NB4 (cell line): Measurements from ENCODE around the gene FNDC4.
"Not testable (repeated sequence)": the region's sequence is repeated elsewhere in the genome, so short reads cannot be mapped to it uniquely, and the experiment has no call there.

Experiments
- DNase-seq: peaks from one replicate; pipeline ENCODE4 v3.0.0; 2010; ENCODE audit warnings: low read depth
- H3K4me3 ChIP-seq: one replicate; pipeline ENCODE4 v1.5.1; 2011; ENCODE audit warnings: mild to moderate bottlenecking, low read depth, low read length, moderate library complexity
- MYC ChIP-seq: IDR thresholded peaks from 2 replicates; pipeline ENCODE4 v1.6.1; 2011; ENCODE audit warnings: low read depth, low read length
- POLR2A ChIP-seq: IDR thresholded peaks from 2 replicates; pipeline ENCODE4 v1.6.1; 2011; ENCODE audit warnings: mild to moderate bottlenecking; ENCODE audit not compliant: insufficient read length; ENCODE audit errors: extremely low read depth
- TF ChIP-seq, protein P1 (sequence below): IDR thresholded peaks from 2 replicates; pipeline ENCODE4 v1.6.1; 2011; ENCODE audit warnings: low read depth, low read length
- TF ChIP-seq, protein P2 (sequence below): IDR thresholded peaks from one replicate; pipeline ENCODE4 v1.5.1; 2012; ENCODE audit warnings: low read depth, low read length

FNDC4 gene, protein sequence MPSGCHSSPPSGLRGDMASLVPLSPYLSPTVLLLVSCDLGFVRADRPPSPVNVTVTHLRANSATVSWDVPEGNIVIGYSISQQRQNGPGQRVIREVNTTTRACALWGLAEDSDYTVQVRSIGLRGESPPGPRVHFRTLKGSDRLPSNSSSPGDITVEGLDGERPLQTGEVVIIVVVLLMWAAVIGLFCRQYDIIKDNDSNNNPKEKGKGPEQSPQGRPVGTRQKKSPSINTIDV

DNA sequence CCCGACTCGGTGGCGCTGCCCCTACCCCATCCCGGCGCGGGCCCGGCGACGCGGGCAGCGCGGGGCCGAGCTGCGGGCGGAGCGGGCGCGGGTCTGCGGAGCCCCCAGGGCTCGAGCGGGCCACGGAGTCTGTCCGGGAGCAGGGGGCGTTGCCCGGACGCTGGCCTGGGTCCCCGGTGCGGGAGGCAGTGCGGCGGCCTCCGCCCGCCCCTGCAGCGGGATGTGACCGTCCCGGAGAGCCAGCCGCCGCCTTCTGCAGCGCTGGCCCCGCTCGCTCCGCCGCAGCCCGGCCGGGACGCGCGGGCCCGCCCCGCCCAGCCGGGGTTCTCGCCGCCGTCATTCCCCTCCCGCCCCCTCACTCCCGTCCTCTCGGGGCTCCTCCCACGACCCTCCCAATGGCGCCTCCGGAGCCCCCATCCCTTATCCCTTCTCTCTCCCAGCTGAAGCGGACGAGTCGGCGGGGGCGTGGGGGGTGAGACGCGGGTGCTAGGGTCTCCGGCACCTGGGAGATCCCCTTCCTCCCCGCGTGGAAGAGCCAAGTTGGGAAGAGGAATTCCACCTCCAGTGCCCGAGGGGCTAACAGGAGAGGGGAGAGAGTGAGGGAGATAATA, at the start of gene FNDC4:
FNDC4 (minus strand) TSS at position 257 of the 611 bp plus-strand sequence. CDS start 521 bp downstream, outside the sequence.
- DNase-seq = peak; percentile 20
- TF ChIP-seq POLR2A (no peak), MYC (no peak)
- TF ChIP-seq, protein P1, sequence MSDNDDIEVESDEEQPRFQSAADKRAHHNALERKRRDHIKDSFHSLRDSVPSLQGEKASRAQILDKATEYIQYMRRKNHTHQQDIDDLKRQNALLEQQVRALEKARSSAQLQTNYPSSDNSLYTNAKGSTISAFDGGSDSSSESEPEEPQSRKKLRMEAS = no peak
- TF ChIP-seq, protein P2, sequence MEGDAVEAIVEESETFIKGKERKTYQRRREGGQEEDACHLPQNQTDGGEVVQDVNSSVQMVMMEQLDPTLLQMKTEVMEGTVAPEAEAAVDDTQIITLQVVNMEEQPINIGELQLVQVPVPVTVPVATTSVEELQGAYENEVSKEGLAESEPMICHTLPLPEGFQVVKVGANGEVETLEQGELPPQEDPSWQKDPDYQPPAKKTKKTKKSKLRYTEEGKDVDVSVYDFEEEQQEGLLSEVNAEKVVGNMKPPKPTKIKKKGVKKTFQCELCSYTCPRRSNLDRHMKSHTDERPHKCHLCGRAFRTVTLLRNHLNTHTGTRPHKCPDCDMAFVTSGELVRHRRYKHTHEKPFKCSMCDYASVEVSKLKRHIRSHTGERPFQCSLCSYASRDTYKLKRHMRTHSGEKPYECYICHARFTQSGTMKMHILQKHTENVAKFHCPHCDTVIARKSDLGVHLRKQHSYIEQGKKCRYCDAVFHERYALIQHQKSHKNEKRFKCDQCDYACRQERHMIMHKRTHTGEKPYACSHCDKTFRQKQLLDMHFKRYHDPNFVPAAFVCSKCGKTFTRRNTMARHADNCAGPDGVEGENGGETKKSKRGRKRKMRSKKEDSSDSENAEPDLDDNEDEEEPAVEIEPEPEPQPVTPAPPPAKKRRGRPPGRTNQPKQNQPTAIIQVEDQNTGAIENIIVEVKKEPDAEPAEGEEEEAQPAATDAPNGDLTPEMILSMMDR = no peak
- H3K4me3 ChIP-seq = no peak within 1 kb of the TSS

DNA sequence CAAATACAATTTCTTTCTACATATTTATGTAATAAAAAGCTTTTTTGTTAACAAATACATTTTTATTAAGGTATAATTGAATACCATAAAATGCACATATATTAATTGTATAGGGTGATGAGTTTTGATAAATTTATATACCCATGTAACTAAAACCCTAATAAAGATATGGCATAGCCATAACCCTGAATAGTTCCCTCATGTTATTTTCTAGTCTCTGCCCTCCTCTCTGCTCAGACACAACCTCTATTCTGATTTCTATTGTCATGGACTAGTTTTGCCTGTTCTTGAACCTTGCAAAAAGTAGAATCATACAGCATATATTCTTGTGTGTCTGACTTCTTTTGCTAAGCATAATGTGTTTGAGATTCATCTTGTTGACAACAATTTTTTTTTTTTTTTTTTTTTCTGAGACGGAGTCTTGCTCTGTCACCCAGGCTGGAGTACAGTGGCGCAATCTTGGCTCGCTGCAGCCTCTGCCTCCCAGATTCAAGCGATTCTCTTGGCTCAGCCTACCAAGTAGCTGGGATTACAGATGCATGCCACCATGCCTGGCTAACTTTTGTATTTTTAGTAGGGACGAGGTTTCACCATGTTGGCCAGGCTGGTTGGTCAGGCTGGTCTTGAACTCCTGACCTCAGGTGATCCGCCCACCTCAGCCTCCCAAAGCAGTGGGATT, 49.3 kb upstream of the FNDC4 start:
- no peak overlapping the region for H3K4me3 ChIP-seq
- TF ChIP-seq, protein P2 = no peak
- TF ChIP-seq POLR2A (no peak), MYC (no peak)
- TF ChIP-seq, protein P1 = no peak
- DNase-seq = no peak

GRCh38 chr2:27539649-27540048, 44.6 kb upstream of the FNDC4 start:
- DNase-seq, H3K4me3 ChIP-seq: not testable (repeated sequence)

DNA sequence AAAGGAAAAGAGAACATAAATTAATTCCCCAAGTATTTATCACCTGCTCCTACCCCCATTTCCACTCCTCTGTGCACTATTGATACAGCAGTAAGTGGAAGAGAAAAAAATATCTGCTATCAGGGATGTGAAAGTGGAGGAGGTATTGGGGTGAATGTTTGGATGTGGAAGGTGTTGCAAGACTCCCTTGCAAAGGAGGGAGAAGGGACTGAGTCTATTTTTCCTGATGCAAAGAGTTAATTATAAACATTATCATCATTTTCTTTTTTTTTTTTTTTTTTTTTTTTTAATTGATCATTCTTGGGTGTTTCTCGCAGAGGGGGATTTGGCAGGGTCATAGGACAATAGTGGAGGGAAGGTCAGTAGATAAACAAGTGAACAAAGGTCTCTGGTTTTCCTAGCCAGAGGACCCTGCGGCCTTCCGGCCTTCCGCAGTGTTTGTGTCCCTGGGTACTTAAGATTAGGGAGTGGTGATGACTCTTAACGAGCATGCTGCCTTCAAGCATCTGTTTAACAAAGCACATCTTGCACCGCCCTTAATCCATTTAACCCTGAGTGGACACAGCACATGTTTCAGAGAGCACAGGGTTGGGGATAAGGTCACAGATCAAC, 43.9 kb upstream of the FNDC4 start:
- H3K4me3 ChIP-seq, DNase-seq: not testable (repeated sequence)

- DNase-seq = no peak
- TF ChIP-seq MYC (no peak), POLR2A (no peak)
- TF ChIP-seq, protein P2 = no peak
- TF ChIP-seq, protein P1 = no peak
- H3K4me3 ChIP-seq = no peak overlapping the region
Observed at GRCh38 chr2:27537287-27537686, 42.3 kb upstream of the FNDC4 start.

DNA sequence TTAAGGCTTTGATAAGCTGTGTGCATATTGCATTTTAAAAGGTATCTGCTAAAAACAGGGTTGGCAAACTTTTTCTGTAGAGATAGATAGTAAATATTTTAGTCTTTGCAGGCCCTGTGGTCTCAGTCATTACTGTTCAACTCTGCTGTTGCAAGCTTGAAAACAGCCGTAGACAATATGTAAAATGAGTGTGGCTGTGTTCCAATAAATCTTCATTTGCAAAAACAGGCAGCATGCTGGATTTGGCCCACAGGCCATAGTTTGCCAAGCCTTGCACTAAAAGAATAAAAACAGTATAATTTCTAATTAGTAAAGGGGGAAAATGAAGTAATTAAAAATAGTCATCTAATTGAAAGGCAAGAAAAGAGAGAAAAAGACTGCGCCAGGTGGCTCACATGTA, 37.0 kb upstream of the FNDC4 start:
- TF ChIP-seq, protein P1 = no peak
- no peak for TF ChIP-seq POLR2A
- TF ChIP-seq MYC = no peak
- TF ChIP-seq, protein P2 = no peak
- no peak overlapping the region for H3K4me3 ChIP-seq
- DNase-seq = no peak
